ENCODE measurements around the gene MT1A.

- TF ChIP-seq CTCF (conservative IDR thresholded peaks at IDR 0.05): no peak
- no peak for TF ChIP-seq EZH2 (IDR thresholded peaks at IDR 0.05; ENCODE audit: low read depth)
These were observed 30.8 kb upstream of the MT1A start for GRCh38 chr16:56607675-56608042.

Measured in PC-9 (cell line).